Keratinocyte (primary cell): ENCODE measurements around the gene EIF2S1. TPM values are rescaled to one million over a fixed set of nuclear protein-coding genes. Genes with fewer than 3 reads are reported as not detected.
A peak's percentile ranks its signal among the peaks of the same experiment; 100 is the strongest.

Experiments used
- DNase-seq: peaks from one replicate; pipeline ENCODE4 v3.0.0-alpha.2; 2011; ENCODE audit warnings: low read depth, missing footprints, low spot score
- FAIRE-seq: peaks from 2 replicates; lab custom pipeline; 2011; peaks lifted over from hg19 to GRCh38; lab: Jason Lieb, UNC
- H2AFZ ChIP-seq: 2 replicates; pipeline ENCODE4 v1.6.0; 2012; ENCODE audit warnings: low read length, control low read depth, inconsistent platforms; ENCODE audit not compliant: control insufficient read depth
- H3K27ac ChIP-seq: 2 replicates; pipeline ENCODE4 v1.5.1; 2011; ENCODE audit warnings: low read length; ENCODE audit not compliant: control insufficient read depth, insufficient read depth
- H3K27me3 ChIP-seq: 3 replicates; pipeline ENCODE4 v1.6.0; 2011; ENCODE audit warnings: low read length; ENCODE audit not compliant: control insufficient read depth, insufficient read depth; ENCODE audit errors: extremely low read depth
- H3K36me3 ChIP-seq, 2 experiments: 2 replicates in 1 of 2; 3 replicates in 1 of 2; pipeline ENCODE4 v1.5.1; 2011; ENCODE audit warnings: low read length in 2 of 2, mild to moderate bottlenecking in 1 of 2; ENCODE audit not compliant: control insufficient read depth in 2 of 2, insufficient read depth in 2 of 2; ENCODE audit errors: extremely low read depth in 1 of 2
- H3K4me1 ChIP-seq: 3 replicates; pipeline ENCODE4 v1.5.1; 2011; ENCODE audit warnings: low read length; ENCODE audit not compliant: control insufficient read depth, insufficient read depth; ENCODE audit errors: extremely low read depth
- H3K4me2 ChIP-seq: 3 replicates; pipeline ENCODE4 v1.6.0; 2011; ENCODE audit warnings: low read depth, low read length; ENCODE audit not compliant: control insufficient read depth, insufficient read depth; ENCODE audit errors: extremely low read depth
- H3K4me3 ChIP-seq, 3 experiments: fragments of 200-600 bp in 1 of 3; sonication (generic) in 1 of 3; 2 replicates in 2 of 3; 3 replicates in 1 of 3; pipeline ENCODE4 v1.5.1; 2011 to 2016; ENCODE audit warnings: low read length in 3 of 3, mild to moderate bottlenecking in 3 of 3, control low read depth in 2 of 3, inconsistent platforms in 1 of 3, low read depth in 1 of 3, mixed read lengths in 1 of 3, mixed run types in 1 of 3, moderate library complexity in 1 of 3; ENCODE audit not compliant: control insufficient read depth in 2 of 3, insufficient read depth in 2 of 3; ENCODE audit errors: extremely low read depth in 1 of 3
- H3K79me2 ChIP-seq: 2 replicates; pipeline ENCODE4 v1.6.0; 2012; ENCODE audit warnings: low read length; ENCODE audit not compliant: control insufficient read depth, insufficient read depth
- H3K9ac ChIP-seq: 3 replicates; pipeline ENCODE4 v1.6.0; 2011; ENCODE audit warnings: low read length; ENCODE audit not compliant: control insufficient read depth, insufficient read depth; ENCODE audit errors: extremely low read depth
- H3K9me1 ChIP-seq: 3 replicates; pipeline ENCODE4 v1.6.0; 2011; ENCODE audit warnings: low read length; ENCODE audit not compliant: control insufficient read depth, insufficient read depth; ENCODE audit errors: extremely low read depth
- H3K9me3 ChIP-seq: 2 replicates; pipeline ENCODE4 v1.5.1; 2012; ENCODE audit warnings: low read depth, low read length; ENCODE audit not compliant: control insufficient read depth
- H4K20me1 ChIP-seq: 3 replicates; pipeline ENCODE4 v1.6.0; 2011; ENCODE audit warnings: low read length; ENCODE audit not compliant: control insufficient read depth, insufficient read depth; ENCODE audit errors: extremely low read depth
- EZH2 ChIP-seq: IDR thresholded peaks from one replicate; pipeline ENCODE4 v1.6.1; 2012; ENCODE audit warnings: inconsistent platforms, mild to moderate bottlenecking, low read length, moderate library complexity
- dilution Hi-C: fragments of 300-500 bp; cut with MboI; formaldehyde crosslinking; loops from one replicate; pipeline ENCODE4 v1.7.0; 2020; ENCODE audit warnings: low sequenced_read_pairs; ENCODE audit not compliant: extremely low pct_ligation_motif_present
- polyA plus RNA-seq, 5 experiments: library from polyadenylated mRNA; depleted of rRNA in 3 of 5; stranded (reverse) in 3 of 5; stranded (forward) in 1 of 5; unstranded in 1 of 5; fragments of >200 nt; gene quantifications; 1 replicate in 1 of 5; 2 replicates in 3 of 5; 3 replicates in 1 of 5; pipeline versions ENCODE4 v1.2.1 to v1.2.3, GENCODE V29; 2011 to 2012; ENCODE audit warnings: missing spikeins in 2 of 5, low read depth in 1 of 5, low replicate concordance in 1 of 5
- TF ChIP-seq, protein P1 (sequence below), 3 experiments: IDR thresholded peaks in 1 of 3; conservative IDR thresholded peaks in 1 of 3; optimal IDR thresholded peaks in 1 of 3; 2 replicates in 2 of 3; 3 replicates in 1 of 3; pipeline versions ENCODE3 to v1.5.1; 2011; ENCODE audit warnings: low read length in 3 of 3, mild to moderate bottlenecking in 3 of 3, moderate library complexity in 2 of 3, control low read depth in 1 of 3, inconsistent platforms in 1 of 3; ENCODE audit not compliant: insufficient read depth in 2 of 3; ENCODE audit errors: extremely low read depth in 1 of 3

EIF2S1 gene
- polyA plus RNA-seq, 1 donor (not counting 4 experiments of a cell fraction or from before 2014, with no cell fraction given), result 294 TPM

- peak overlapping the region; percentile 30 for H2AFZ ChIP-seq
- H3K9me1 ChIP-seq, result no peaks in the 10 kb centered on the region
- H3K27me3 ChIP-seq, result no peaks in the 10 kb centered on the region
- H3K79me2 ChIP-seq, result peaks cover 16% of the 10 kb centered on the region
- H4K20me1 ChIP-seq, result no peaks in the 10 kb centered on the region
- peak overlapping the region; percentile 33 for H3K4me2 ChIP-seq
- H3K9ac ChIP-seq, result no peak overlapping the region
- H3K4me3 ChIP-seq, result no peak overlapping the region
- peaks cover 69% of the 10 kb centered on the region for H3K4me1 ChIP-seq
- dilution Hi-C loops, result no loop called here
- TF ChIP-seq EZH2, result no peak
- TF ChIP-seq, protein P1, sequence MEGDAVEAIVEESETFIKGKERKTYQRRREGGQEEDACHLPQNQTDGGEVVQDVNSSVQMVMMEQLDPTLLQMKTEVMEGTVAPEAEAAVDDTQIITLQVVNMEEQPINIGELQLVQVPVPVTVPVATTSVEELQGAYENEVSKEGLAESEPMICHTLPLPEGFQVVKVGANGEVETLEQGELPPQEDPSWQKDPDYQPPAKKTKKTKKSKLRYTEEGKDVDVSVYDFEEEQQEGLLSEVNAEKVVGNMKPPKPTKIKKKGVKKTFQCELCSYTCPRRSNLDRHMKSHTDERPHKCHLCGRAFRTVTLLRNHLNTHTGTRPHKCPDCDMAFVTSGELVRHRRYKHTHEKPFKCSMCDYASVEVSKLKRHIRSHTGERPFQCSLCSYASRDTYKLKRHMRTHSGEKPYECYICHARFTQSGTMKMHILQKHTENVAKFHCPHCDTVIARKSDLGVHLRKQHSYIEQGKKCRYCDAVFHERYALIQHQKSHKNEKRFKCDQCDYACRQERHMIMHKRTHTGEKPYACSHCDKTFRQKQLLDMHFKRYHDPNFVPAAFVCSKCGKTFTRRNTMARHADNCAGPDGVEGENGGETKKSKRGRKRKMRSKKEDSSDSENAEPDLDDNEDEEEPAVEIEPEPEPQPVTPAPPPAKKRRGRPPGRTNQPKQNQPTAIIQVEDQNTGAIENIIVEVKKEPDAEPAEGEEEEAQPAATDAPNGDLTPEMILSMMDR (optimal IDR thresholded peaks at IDR 0.05 in 1 of 3, IDR thresholded peaks at IDR 0.05 in 1 of 3, conservative IDR thresholded peaks at IDR 0.05 in 1 of 3; ENCODE audit: extremely low read depth in 1 of 3, insufficient read depth in 2 of 3, low read length in 3 of 3), result no peak
- peak overlapping the region; percentile 37 for H3K27ac ChIP-seq
- no peaks in the 10 kb centered on the region for H3K36me3 ChIP-seq
- FAIRE-seq (no peak), DNase-seq (no peak)
- H3K9me3 ChIP-seq, result no peaks in the 10 kb centered on the region
These were observed 56.0 kb downstream of the EIF2S1 start for GRCh38 chr14:67416085-67416484.

GRCh38 chr14:67416810-67417209 is 56.7 kb downstream of the EIF2S1 start:
- H2AFZ ChIP-seq, result no peak overlapping the region
- no peaks in the 10 kb centered on the region for H3K36me3 ChIP-seq
- peaks cover 8% of the 10 kb centered on the region for H3K79me2 ChIP-seq
- DNase-seq (no peak), FAIRE-seq (no peak)
- peaks cover 69% of the 10 kb centered on the region for H3K4me1 ChIP-seq
- no peaks in the 10 kb centered on the region for H3K9me1 ChIP-seq
- no peaks in the 10 kb centered on the region for H4K20me1 ChIP-seq
- no peak overlapping the region for H3K4me3 ChIP-seq
- no peaks in the 10 kb centered on the region for H3K9me3 ChIP-seq
- no peak overlapping the region for H3K27ac ChIP-seq
- H3K4me2 ChIP-seq, result no peak overlapping the region
- TF ChIP-seq, protein P1 (optimal IDR thresholded peaks at IDR 0.05 in 1 of 3, IDR thresholded peaks at IDR 0.05 in 1 of 3, conservative IDR thresholded peaks at IDR 0.05 in 1 of 3; ENCODE audit: extremely low read depth in 1 of 3, insufficient read depth in 2 of 3, low read length in 3 of 3), result no peak
- TF ChIP-seq EZH2, result no peak
- H3K27me3 ChIP-seq, result no peaks in the 10 kb centered on the region
- no peak overlapping the region for H3K9ac ChIP-seq
- dilution Hi-C loops, result no loop called here
